ENCODE results near the gene IGF2R.

GRCh38 chr6:159943968-159944598 lies 24.8 kb upstream of the IGF2R start:
- TF ChIP-seq CTCF (IDR thresholded peaks at IDR 0.05) (no peak), POLR2A (IDR thresholded peaks at IDR 0.05) (no peak)

All from esophagus squamous epithelium (tissue), 4 donors.